LNCAP (cell line): ENCODE measurements around the gene PDZD11.

Experiments used
- CTCF ChIP-seq: fragments of 450-650 bp; IDR thresholded peaks from 2 replicates; pipeline ENCODE4 v1.5.1; 2017; ENCODE audit warnings: mild to moderate bottlenecking

PDZD11 gene

GRCh38 chrX:70268034-70268433 is 21.7 kb downstream of the PDZD11 start, which contains the start of gene ARR3:
Gene ARR3, plus strand, starts transcription at chrX:70268334. Its CDS starts 1,052 bp downstream, at chrX:70269386.
- TF ChIP-seq CTCF = no peak

- TF ChIP-seq CTCF = no peak
These were observed 24.9 kb downstream of the PDZD11 start for GRCh38 chrX:70264784-70265183.

- peak; percentile 62 for TF ChIP-seq CTCF
These were observed 26.7 kb downstream of the PDZD11 start for GRCh38 chrX:70262952-70263567.

- TF ChIP-seq CTCF = no peak
These were observed 29.6 kb downstream of the PDZD11 start, which contains the start of gene P2RY4 for GRCh38 chrX:70260104-70260503. Gene P2RY4, minus strand, starts transcription at chrX:70260204. Its CDS starts 580 bp downstream, at chrX:70259624.

- no peak for TF ChIP-seq CTCF
These were observed 32.1 kb downstream of the PDZD11 start for GRCh38 chrX:70257423-70258288.

GRCh38 chrX:70255452-70255851 is 34.3 kb downstream of the PDZD11 start:
- TF ChIP-seq CTCF = no peak

- TF ChIP-seq CTCF = no peak
These were observed 34.8 kb downstream of the PDZD11 start for GRCh38 chrX:70254909-70255308.
